ENCODE data around the gene ADAM23.

GRCh38 chr2:206603243-206603642, 159.9 kb downstream of the ADAM23 start:
- no peak for TF ChIP-seq CTCF (conservative IDR thresholded peaks at IDR 0.05)
- no peak for TF ChIP-seq ZFX (IDR thresholded peaks at IDR 0.05)
